HFFc6 (cell line): ENCODE data around the gene SPOUT1. TPM values are rescaled to one million over a fixed set of nuclear protein-coding genes. Genes with fewer than 3 reads are reported as not detected.

ENCODE experiments used
- DNase-seq: peaks from one replicate; pipeline ENCODE4 v3.0.0-alpha.2; 2018
- H3K27ac Mint-ChIP-seq: 2 replicates; pipeline ENCODE4 v1.8.0; 2020; ENCODE audit warnings: mild to moderate bottlenecking, mixed read lengths
- H3K27me3 Mint-ChIP-seq: 2 replicates; pipeline ENCODE4 v1.8.0; 2021; ENCODE audit warnings: mild to moderate bottlenecking, moderate library complexity, mixed read lengths; ENCODE audit not compliant: insufficient read depth
- H3K36me3 Mint-ChIP-seq: 2 replicates; pipeline ENCODE4 v1.8.0; 2021; ENCODE audit warnings: low read depth, mixed read lengths
- H3K4me1 Mint-ChIP-seq: 2 replicates; pipeline ENCODE4 v1.8.0; 2020; ENCODE audit warnings: low read depth, mixed read lengths
- H3K4me3 Mint-ChIP-seq: 2 replicates; pipeline ENCODE4 v1.8.0; 2020; ENCODE audit warnings: mild to moderate bottlenecking, moderate library complexity, mixed read lengths
- H3K9me3 Mint-ChIP-seq: 2 replicates; pipeline ENCODE4 v1.8.0; 2020; ENCODE audit warnings: mild to moderate bottlenecking, mixed read lengths
- total RNA-seq, 6 experiments: library from RNA; stranded (reverse); fragmentation: NEBNext Ultra II Directional; extraction: Animal tissue kit (Norgen Biotek cat#: 25700); gene quantifications; 2 replicates in 1 of 6; 3 replicates in 5 of 6; pipeline ENCODE4 v1.2.3, GENCODE V29; 2021
- TF ChIP-seq, protein P1 (sequence below): fragments of 200-600 bp; sonication (generic); IDR thresholded peaks from 2 replicates; pipeline ENCODE4 v1.5.0; 2021; ENCODE audit warnings: antibody characterized with exemption, mild to moderate bottlenecking

Gene SPOUT1
- total RNA-seq, 6 experiments from 2014 or later = 33.2 to 46.8 (median 38.2) TPM

DNA sequence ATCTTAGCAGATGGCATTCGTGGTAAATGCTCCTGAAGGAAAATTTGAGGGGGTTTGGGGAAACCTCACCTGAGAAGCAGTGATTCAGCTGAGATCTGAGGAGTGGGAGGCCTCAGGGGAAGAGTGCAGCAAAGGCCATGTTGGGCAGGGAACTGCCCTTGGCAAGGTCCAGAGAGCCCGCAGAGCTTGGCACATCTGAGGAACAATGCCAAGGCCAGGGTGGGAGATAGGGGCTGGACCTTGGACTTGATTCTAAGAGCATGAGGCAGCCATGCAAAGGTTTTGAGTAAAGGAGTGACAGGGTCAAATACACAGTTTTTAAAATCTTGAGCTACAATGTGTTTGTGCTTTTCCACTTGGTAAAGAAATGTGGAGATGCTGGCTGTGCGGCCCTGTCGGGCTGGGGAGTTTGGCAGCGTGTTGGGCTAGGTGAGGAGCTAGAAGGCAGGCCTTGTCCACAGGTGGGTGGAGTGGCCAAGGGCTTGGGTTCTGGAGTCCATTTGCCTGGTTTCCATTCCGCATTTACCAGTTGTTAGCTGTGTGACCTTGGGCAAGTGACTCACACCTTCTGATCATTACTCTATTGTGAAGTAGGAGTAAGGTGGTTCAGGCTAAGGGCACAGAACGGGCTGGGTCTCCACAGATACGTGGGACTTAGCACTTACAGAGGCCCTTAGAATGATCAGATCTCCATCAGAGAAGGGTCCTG, 36.5 kb downstream of the SPOUT1 start:
- Mint-ChIP-seq H3K27me3 (no peaks in the 10 kb centered on the region; the same call in 1 of the 2 replicates), H3K27ac (no peak overlapping the region), H3K4me3 (no peak overlapping the region), H3K36me3 (no peaks in the 10 kb centered on the region; the same call in 1 of the 2 replicates), H3K9me3 (no peaks in the 10 kb centered on the region), H3K4me1 (peaks cover 8% of the 10 kb centered on the region)
- TF ChIP-seq, protein P1, sequence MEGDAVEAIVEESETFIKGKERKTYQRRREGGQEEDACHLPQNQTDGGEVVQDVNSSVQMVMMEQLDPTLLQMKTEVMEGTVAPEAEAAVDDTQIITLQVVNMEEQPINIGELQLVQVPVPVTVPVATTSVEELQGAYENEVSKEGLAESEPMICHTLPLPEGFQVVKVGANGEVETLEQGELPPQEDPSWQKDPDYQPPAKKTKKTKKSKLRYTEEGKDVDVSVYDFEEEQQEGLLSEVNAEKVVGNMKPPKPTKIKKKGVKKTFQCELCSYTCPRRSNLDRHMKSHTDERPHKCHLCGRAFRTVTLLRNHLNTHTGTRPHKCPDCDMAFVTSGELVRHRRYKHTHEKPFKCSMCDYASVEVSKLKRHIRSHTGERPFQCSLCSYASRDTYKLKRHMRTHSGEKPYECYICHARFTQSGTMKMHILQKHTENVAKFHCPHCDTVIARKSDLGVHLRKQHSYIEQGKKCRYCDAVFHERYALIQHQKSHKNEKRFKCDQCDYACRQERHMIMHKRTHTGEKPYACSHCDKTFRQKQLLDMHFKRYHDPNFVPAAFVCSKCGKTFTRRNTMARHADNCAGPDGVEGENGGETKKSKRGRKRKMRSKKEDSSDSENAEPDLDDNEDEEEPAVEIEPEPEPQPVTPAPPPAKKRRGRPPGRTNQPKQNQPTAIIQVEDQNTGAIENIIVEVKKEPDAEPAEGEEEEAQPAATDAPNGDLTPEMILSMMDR = no peak
- no peak for DNase-seq

DNA sequence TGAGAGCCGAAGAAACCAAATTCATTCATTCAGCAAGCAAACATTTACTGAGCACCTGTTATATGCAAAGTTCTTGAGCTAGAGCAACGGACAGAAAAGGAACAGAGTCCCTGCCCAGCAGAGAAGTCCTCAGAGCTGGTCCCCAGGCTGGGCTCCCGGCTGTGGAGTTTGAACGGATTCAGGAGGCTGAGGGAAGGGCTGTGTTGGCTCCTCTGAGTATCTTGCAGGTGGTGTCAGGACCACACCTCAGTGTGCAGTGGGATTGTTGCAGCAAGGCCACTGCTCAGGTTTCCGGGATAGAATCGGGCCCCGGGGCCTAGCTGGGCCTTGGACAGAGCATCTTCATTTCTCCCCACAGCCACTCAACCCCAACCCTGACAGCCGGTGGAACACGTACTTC, 37.5 kb downstream of the SPOUT1 start:
- Mint-ChIP-seq H3K27me3 (no peaks in the 10 kb centered on the region; the same call in 1 of the 2 replicates), H3K36me3 (no peaks in the 10 kb centered on the region; the same call in 1 of the 2 replicates), H3K4me1 (peaks cover 12% of the 10 kb centered on the region), H3K27ac (no peak overlapping the region), H3K9me3 (no peaks in the 10 kb centered on the region), H3K4me3 (no peak overlapping the region)
- DNase-seq = no peak
- TF ChIP-seq, protein P1 = no peak

DNA sequence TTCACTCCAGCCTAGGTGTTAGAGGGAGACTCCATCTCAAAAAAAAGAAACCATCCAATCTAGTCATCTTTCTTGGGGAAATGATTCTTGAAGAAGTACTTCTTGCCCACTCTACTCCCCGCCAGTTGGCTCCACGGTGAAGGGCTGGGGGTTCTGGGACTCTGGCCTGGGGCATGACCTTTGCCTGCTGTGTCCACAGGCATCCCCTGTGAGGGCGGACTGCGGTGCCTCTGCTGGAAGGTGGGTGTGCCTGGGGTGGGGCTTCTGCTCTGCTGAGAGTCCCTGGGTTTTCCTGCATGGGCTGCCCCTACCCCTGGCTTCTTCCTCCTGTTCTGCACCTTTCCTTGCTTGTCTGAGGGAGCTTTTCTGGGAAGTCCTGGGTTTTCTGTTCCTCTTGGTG, 39.1 kb downstream of the SPOUT1 start:
- TF ChIP-seq, protein P1 = no peak
- no peak for DNase-seq
- H3K4me3 Mint-ChIP-seq = no peak overlapping the region
- H3K4me1 Mint-ChIP-seq = peaks cover 12% of the 10 kb centered on the region
- H3K9me3 Mint-ChIP-seq = no peaks in the 10 kb centered on the region
- H3K36me3 Mint-ChIP-seq = no peaks in the 10 kb centered on the region; the same call in 1 of the 2 replicates
- H3K27ac Mint-ChIP-seq = no peak overlapping the region
- no peaks in the 10 kb centered on the region; the same call in 1 of the 2 replicates for H3K27me3 Mint-ChIP-seq

DNA sequence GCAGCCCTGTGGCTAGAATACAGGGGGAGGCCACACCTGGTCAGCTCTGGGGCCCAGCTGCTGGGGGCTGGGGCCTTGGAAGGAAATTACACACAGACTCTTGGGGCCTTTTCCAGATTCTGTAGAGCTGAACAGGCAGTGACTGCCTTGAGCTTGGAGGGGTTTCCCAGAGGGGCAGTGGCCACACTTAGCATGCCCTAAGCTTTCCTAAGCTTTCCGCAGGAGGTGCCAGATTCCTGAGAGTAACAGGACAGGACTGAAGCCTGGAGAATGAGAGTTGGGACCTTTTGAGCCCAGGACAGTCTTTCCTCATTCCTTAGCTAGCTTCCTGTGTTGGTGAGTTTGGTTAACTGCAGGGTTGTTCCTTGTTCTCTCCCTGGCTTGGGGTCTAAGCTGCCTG, 41.1 kb downstream of the SPOUT1 start:
- H3K4me3 Mint-ChIP-seq = peak overlapping the region; percentile 95
- no peaks in the 10 kb centered on the region; the same call in 1 of the 2 replicates for H3K36me3 Mint-ChIP-seq
- H3K27me3 Mint-ChIP-seq = no peaks in the 10 kb centered on the region; the same call in 1 of the 2 replicates
- peaks cover 16% of the 10 kb centered on the region for H3K4me1 Mint-ChIP-seq
- H3K27ac Mint-ChIP-seq = peak overlapping the region; percentile 63; the same call in 1 of the 2 replicates
- no peaks in the 10 kb centered on the region for H3K9me3 Mint-ChIP-seq
- DNase-seq = no peak
- TF ChIP-seq, protein P1 = no peak

DNA sequence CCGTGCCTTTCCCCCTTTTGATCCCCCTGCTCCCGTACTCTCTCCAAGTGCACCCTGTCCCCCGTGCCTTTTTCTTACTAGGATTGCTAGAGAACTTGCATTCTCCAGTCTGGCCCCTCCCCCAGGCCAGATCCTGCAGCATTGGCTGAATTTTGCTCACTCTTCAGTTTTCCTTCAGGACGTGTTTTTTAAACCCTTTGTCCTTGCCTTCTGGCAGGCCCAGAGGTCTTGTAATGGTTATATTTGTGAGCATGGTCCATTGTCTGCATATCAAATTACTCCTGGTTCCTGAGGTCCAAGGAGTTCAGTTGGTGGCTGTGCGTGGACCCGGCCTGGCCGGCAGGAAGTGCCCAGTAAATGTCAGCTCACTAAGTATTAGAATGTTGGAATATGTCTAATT, 41.9 kb downstream of the SPOUT1 start:
- H3K9me3 Mint-ChIP-seq = no peaks in the 10 kb centered on the region
- H3K4me3 Mint-ChIP-seq = peak overlapping the region; percentile 95
- no peak for DNase-seq
- H3K27me3 Mint-ChIP-seq = no peaks in the 10 kb centered on the region; the same call in 1 of the 2 replicates
- H3K36me3 Mint-ChIP-seq = no peaks in the 10 kb centered on the region; the same call in 1 of the 2 replicates
- TF ChIP-seq, protein P1 = no peak
- peaks cover 21% of the 10 kb centered on the region for H3K4me1 Mint-ChIP-seq
- peak overlapping the region; percentile 63 for H3K27ac Mint-ChIP-seq
